Measurements from ENCODE around the gene HMGXB3.

Gene HMGXB3

DNA sequence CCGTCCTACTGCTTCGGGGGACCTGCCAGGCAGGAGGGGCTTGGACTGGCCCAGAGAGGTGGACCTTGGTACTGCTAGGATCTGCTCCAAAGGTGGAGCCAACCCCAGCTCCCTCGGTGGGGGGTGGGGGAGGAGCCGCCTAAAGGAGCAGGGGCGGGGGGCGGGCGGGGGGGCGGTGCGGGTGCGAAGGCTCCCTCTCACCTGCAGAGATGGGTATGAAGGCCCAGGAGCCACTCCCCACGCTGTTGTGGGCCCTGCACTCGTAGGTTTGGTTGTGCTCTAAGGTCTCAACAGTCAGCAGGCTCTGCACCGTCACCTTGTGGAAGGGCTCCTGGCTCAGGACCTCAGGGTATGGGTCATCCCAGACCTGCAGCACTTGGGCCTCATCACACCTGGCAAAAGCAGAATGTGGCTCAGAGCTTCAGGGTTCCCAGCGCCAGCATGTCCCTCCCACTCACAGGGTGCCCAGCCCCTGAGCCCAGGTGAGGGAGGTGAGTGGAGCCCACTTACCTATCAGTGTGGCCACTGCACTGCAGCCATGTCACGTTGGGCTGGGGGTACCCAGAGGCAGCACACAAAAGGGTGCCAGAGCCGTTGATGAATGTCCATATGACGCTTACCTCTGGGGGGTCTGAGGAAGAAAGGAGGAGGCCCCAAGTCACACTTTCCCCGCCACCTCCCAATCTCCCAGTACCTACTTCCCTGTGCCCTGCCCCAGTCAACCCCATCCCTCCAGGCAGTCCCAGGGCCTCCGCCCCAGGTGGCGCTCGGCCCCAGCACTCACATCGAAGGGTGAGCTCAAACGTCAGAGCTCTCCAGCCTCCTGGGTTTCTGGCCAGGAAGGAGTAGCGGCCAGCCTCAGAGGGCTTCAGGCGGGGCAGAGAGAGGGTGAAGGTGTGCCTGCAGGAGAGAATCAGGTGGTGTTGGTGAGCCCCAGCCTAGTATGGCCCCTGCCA, 69.4 kb downstream of the HMGXB3 start:
- H3K4me3 ChIP-seq (ENCODE audit: low read length): no peak overlapping the region
- TF ChIP-seq ZNF274 (IDR thresholded peaks at IDR 0.05; ENCODE audit: low read depth, low read length): no peak

DNA sequence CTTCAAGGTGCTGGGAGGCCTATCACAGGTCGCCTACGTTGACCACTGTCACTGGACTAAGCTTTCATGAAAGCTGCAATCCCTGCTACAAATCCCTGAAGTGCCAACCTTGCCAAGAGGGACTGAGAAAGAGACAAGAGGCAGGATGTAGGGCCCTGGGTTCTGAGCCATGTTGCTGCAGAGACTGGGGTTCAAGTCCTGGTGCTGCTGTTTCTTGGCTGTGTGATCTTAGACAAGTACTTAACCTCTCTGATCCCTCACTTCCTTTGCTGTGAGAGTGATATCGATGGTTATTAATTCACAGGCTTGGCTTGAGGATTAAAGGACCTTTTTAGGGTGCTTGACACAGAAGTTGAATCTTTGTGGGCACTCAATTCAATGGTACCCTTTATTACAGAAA, 70.3 kb downstream of the HMGXB3 start:
- no peak overlapping the region for H3K4me3 ChIP-seq (ENCODE audit: low read length)
- TF ChIP-seq ZNF274 (IDR thresholded peaks at IDR 0.05; ENCODE audit: low read depth, low read length): no peak

DNA sequence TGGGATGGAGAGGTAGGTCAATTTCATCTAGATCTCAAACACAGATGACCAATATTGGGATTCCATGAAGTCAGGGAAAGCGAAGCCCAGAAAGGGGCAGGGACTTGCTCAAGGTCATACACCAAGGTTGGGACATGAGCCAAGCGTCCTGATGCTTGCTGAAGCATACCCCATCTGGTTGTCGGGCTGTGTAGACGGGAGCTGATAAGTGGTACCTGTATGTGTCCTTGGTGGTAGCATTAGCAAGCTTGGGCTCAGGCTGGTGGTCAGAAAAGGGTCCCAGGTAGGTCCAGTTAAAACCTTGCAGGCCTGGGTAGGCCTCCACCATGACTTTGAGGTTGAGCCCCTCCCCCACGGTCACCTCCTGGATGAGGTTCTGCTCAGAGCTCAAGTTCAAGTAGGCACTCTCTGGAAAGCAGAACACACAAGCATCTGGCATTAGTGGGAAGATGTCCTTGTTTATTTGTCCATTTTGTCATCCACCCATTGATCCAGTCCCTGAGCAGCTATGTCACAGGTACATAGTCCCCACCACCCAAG, 72.6 kb downstream of the HMGXB3 start:
- no peak overlapping the region for H3K4me3 ChIP-seq (ENCODE audit: low read length)
- no peak for TF ChIP-seq ZNF274 (IDR thresholded peaks at IDR 0.05; ENCODE audit: low read depth, low read length)

DNA sequence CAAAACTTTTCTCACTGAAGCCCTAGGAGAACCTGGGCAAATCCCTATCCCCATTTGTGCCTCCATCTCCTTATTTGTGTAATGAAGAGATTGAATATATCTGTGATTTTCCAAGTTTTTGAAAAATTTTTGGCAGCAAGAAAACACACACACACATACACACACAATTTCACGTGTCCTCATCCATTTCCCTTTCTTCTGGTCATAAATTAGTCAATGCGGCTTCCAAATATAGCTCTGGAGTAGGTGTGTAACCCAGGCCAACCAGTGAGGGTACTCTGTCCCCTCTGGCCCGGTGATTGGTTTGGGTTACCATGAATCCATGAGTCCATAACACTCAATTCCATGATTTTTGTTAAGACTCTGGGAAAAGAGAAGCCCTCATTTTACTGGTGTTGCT, 73.1 kb downstream of the HMGXB3 start:
- H3K4me3 ChIP-seq (ENCODE audit: low read length): no peak overlapping the region
- no peak for TF ChIP-seq ZNF274 (IDR thresholded peaks at IDR 0.05; ENCODE audit: low read depth, low read length)

- TF ChIP-seq ZNF274 (IDR thresholded peaks at IDR 0.05; ENCODE audit: low read depth, low read length): no peak
- H3K4me3 ChIP-seq (ENCODE audit: low read length): no peak overlapping the region
Observed at GRCh38 chr5:150075233-150075632, 74.7 kb downstream of the HMGXB3 start.

DNA sequence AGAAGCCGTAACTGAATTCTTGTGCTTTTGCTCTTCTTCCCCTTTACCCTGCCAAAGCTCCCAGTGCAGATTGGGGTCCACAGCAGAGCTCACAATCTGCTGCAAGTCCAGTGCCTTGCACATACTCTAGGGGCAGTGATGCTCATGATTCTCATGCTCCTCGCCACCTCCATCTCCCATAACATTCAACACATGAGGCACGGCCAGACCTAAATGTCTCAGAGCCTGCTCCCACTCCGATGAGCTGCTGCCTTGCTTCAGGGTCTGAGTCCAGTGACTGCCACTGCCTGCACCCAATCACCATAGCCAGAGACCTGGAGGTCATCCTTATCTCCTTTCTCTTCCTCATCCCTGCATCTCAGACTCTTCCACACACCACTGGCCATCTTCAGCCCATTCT, 75.3 kb downstream of the HMGXB3 start:
- no peak for TF ChIP-seq ZNF274 (IDR thresholded peaks at IDR 0.05; ENCODE audit: low read depth, low read length)
- H3K4me3 ChIP-seq (ENCODE audit: low read length): no peak overlapping the region

- no peak overlapping the region for H3K4me3 ChIP-seq (ENCODE audit: low read length)
- TF ChIP-seq ZNF274 (IDR thresholded peaks at IDR 0.05; ENCODE audit: low read depth, low read length): no peak
Observed at GRCh38 chr5:150077060-150077459, 76.5 kb downstream of the HMGXB3 start.

- H3K4me3 ChIP-seq (ENCODE audit: low read length): no peak overlapping the region
- TF ChIP-seq ZNF274 (IDR thresholded peaks at IDR 0.05; ENCODE audit: low read depth, low read length): no peak
Observed at GRCh38 chr5:150077996-150078801, 77.7 kb downstream of the HMGXB3 start.

- H3K4me3 ChIP-seq (ENCODE audit: low read length): no peak overlapping the region
- no peak for TF ChIP-seq ZNF274 (IDR thresholded peaks at IDR 0.05; ENCODE audit: low read depth, low read length)
Observed at GRCh38 chr5:150078802-150079689, 78.5 kb downstream of the HMGXB3 start.

GRCh38 chr5:150079909-150080461, 79.4 kb downstream of the HMGXB3 start:
- TF ChIP-seq ZNF274 (IDR thresholded peaks at IDR 0.05; ENCODE audit: low read depth, low read length): no peak
- H3K4me3 ChIP-seq (ENCODE audit: low read length): no peak overlapping the region

DNA sequence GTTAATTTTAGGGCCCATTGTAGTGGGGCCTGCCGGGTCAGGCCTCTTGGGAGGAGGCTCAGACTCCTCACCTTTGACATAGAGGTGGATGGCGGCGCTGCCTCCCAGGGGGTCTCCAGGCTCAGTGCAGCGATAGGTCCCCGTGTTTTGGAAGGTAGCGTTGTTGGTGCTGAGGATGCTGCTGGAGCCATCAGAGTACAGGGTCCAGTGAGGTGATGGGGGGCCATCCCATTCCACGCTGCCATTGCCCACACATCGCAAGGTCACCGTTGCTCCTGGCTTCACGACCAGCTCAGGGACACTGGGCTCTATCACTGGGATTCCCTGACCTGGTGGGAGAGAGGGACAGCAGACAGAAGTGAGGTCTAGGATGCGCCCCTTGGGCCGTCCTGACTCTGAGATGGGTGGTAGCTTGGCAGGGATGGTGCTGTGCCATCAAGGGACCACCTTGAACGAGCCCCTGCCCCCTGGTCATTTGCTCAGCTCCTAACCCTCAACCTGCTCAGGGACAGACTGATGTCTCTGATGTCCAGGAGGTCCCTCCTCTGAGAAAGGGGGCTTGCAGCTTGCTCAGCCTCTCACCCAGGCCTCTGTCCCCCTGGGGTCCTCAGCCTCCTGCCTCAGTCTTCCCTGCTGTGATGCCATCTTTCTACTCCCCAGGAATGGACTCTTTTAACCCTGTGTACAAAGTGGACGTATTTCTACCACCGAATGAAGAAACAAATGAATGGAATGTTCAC, 80.3 kb downstream of the HMGXB3 start:
- H3K4me3 ChIP-seq (ENCODE audit: low read length): no peak overlapping the region
- TF ChIP-seq ZNF274 (IDR thresholded peaks at IDR 0.05; ENCODE audit: low read depth, low read length): no peak

DNA sequence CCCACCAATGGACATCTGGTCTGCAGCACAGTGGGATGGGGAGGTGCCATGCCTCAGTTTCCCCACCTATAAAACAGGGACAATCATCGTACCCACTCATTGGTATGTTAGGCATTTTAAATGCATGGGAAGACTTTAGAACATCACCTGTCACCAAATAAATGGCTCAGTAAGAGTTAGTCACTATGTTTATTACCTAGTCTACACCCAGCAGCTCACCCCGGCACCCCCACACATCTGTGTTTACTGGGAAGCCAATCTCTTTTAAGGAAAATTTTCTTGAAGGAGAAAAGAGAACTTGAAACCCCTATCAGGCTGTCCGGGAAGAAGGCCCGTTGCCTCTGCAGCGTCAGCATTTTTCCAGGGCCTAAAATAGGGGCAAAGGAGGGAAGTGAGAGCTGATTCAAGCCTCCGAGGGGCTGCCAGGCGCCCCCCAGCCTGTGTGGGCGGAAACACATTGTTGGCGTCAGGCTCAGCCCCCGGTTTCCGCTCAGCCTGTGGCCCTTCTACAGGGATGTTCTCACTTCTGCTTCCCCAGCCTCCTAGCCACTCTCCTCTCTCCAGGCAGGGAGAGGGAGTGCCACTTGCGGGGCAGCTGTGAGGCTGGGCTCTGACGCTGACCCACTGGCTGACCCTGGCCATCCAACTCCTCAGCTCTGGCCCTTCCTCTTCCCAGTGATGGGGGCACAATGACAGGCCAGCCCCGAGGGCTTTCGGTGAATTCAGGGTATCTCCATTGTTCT, 81.2 kb downstream of the HMGXB3 start:
- TF ChIP-seq ZNF274 (IDR thresholded peaks at IDR 0.05; ENCODE audit: low read depth, low read length): no peak
- H3K4me3 ChIP-seq (ENCODE audit: low read length): no peak overlapping the region
